Loucy (cell line): ENCODE results near the gene PLS1.

Experiments used
- CTCF ChIP-seq: fragments of 200-600 bp; sonication (generic); conservative IDR thresholded peaks from 2 replicates; pipeline ENCODE4 v1.5.1; 2014; ENCODE audit warnings: mild to moderate bottlenecking, antibody characterized with exemption, low read length
- EZH2phosphoT487 ChIP-seq: fragments of 200-600 bp; IDR thresholded peaks from 2 replicates; pipeline ENCODE4 v1.6.1; 2018; ENCODE audit warnings: antibody characterized with exemption, mild to moderate bottlenecking, moderate library complexity, borderline replicate concordance

- TF ChIP-seq CTCF (no peak), EZH2phosphoT487 (no peak)
These were observed 139.3 kb downstream of the PLS1 start for GRCh38 chr3:142735462-142735861.
